Activated gamma-delta T cell treated with anti-CD3 and anti-CD28 coated beads, Interleukin-2, amount 50 U/mL, for 16 hours (primary cell): ENCODE data around the gene ZPLD1.

ENCODE experiments used
- DNase-seq: peaks from one replicate; pipeline ENCODE4 v3.0.0-alpha.2; 2020; ENCODE audit warnings: low read depth

The ZPLD1 gene

GRCh38 chr3:102434715-102435114 lies at the start of gene ZPLD1:
Gene ZPLD1, plus strand, starts transcription at chr3:102435015. Its CDS starts 3,473 bp downstream, at chr3:102438488.
- no peak for DNase-seq

- DNase-seq: no peak
Observed at GRCh38 chr3:102390171-102390864, 44.5 kb upstream of the ZPLD1 start.

GRCh38 chr3:102390916-102391315 lies 43.9 kb upstream of the ZPLD1 start:
- DNase-seq: no peak

GRCh38 chr3:102391491-102391890 lies 43.3 kb upstream of the ZPLD1 start:
- no peak for DNase-seq

GRCh38 chr3:102394517-102394916 lies 40.3 kb upstream of the ZPLD1 start:
- DNase-seq: no peak

- no peak for DNase-seq
Observed at GRCh38 chr3:102398176-102398575, 36.6 kb upstream of the ZPLD1 start.

- no peak for DNase-seq
Observed at GRCh38 chr3:102398666-102399065, 36.1 kb upstream of the ZPLD1 start.

- no peak for DNase-seq
Observed at GRCh38 chr3:102400142-102400541, 34.7 kb upstream of the ZPLD1 start.

- DNase-seq: no peak
Observed at GRCh38 chr3:102400766-102401165, 34.0 kb upstream of the ZPLD1 start.

GRCh38 chr3:102410616-102411015 lies 24.2 kb upstream of the ZPLD1 start:
- no peak for DNase-seq

GRCh38 chr3:102415553-102415952 lies 19.3 kb upstream of the ZPLD1 start:
- DNase-seq: no peak

GRCh38 chr3:102419786-102420185 lies 15.0 kb upstream of the ZPLD1 start:
- DNase-seq: no peak

GRCh38 chr3:102441832-102442231 lies 7.0 kb downstream of the ZPLD1 start:
- no peak for DNase-seq

- DNase-seq: no peak
Observed at GRCh38 chr3:102443021-102443420, 8.2 kb downstream of the ZPLD1 start.

GRCh38 chr3:102444101-102444500 lies 9.3 kb downstream of the ZPLD1 start:
- no peak for DNase-seq

GRCh38 chr3:102447272-102447671 lies 12.5 kb downstream of the ZPLD1 start:
- DNase-seq: no peak

GRCh38 chr3:102449341-102449740 lies 14.5 kb downstream of the ZPLD1 start:
- DNase-seq: no peak

GRCh38 chr3:102449930-102450329 lies 15.1 kb downstream of the ZPLD1 start:
- no peak for DNase-seq

GRCh38 chr3:102450976-102451375 lies 16.2 kb downstream of the ZPLD1 start:
- no peak for DNase-seq

GRCh38 chr3:102451543-102451942 lies 16.7 kb downstream of the ZPLD1 start:
- DNase-seq: no peak

- DNase-seq: no peak
Observed at GRCh38 chr3:102454181-102454580, 19.4 kb downstream of the ZPLD1 start.

GRCh38 chr3:102457644-102458043 lies 22.8 kb downstream of the ZPLD1 start:
- DNase-seq: no peak

GRCh38 chr3:102460579-102460978 lies 25.8 kb downstream of the ZPLD1 start:
- DNase-seq: no peak

- no peak for DNase-seq
Observed at GRCh38 chr3:102464261-102464660, 29.4 kb downstream of the ZPLD1 start.
